Mesangial cell (primary cell): ENCODE measurements around the gene P2RX1. TPM values are rescaled to one million over a fixed set of nuclear protein-coding genes. Genes with fewer than 3 reads are reported as not detected.

ENCODE experiments used
- total RNA-seq: library from RNA; depleted of rRNA; stranded (reverse); fragments of >200 nt; gene quantifications from 2 replicates; pipeline ENCODE4 v1.2.3, GENCODE V29; 2015

The P2RX1 gene
- under 0.01 TPM in 1 of 2 replicates, not detected in the other for total RNA-seq

GRCh38 chr17:3915995-3916696, at the start of gene P2RX1:
Gene P2RX1 (minus strand): TSS chr17:3916465. CDS start chr17:3916225, 240 bp downstream.

GRCh38 chr17:3964203-3965117, 48.2 kb upstream of the P2RX1 start, which contains the start of gene ATP2A3:
Gene ATP2A3 (minus strand): TSS chr17:3964437. CDS start chr17:3964291, 146 bp downstream.

GRCh38 chr17:3893003-3893719, 23.1 kb downstream of the P2RX1 start, which contains the start of gene CAMKK1:
Gene CAMKK1 (minus strand): TSS chr17:3893053. CDS start chr17:3885687, 7,366 bp downstream.

Other genes with a start within 250 kb of the P2RX1 start
- gene TAX1BP3, start 247.9 kb downstream of the P2RX1 start, total RNA-seq = 451 and 479 TPM in 2 replicates
- gene EMC6, start 247.7 kb downstream of the P2RX1 start, total RNA-seq = 44.5 and 63.7 TPM in 2 replicates
- gene P2RX5, start 220.3 kb downstream of the P2RX1 start, total RNA-seq = 9.1 and 13.2 TPM in 2 replicates
- gene HASPIN, start 192.6 kb downstream of the P2RX1 start, total RNA-seq = 1.5 and 17.3 TPM in 2 replicates
- gene ITGAE, start 115.3 kb downstream of the P2RX1 start, total RNA-seq = 11.3 and 32.9 TPM in 2 replicates
- gene NCBP3, start 70.2 kb downstream of the P2RX1 start, total RNA-seq = 9.5 and 10.9 TPM in 2 replicates
- gene CAMKK1, start 23.4 kb downstream of the P2RX1 start, total RNA-seq = 10.1 and 12.8 TPM in 2 replicates
- gene ATP2A3, start 48.0 kb upstream of the P2RX1 start, total RNA-seq = 1.3 and 2.3 TPM in 2 replicates
- gene ZZEF1, start 226.6 kb upstream of the P2RX1 start, total RNA-seq = 21.7 and 23.7 TPM in 2 replicates
- 9.5 and 47.9 TPM in 2 replicates for gene CYB5D2, start 226.7 kb upstream of the P2RX1 start, total RNA-seq